Measurements from ENCODE around the gene SRSF5.

SRSF5 gene

GRCh38 chr14:69771136-69771535, 4.2 kb downstream of the SRSF5 start:
- DNase-seq: no peak

- DNase-seq: no peak
These were observed 5.4 kb downstream of the SRSF5 start for GRCh38 chr14:69772082-69773017.

- DNase-seq: no peak
These were observed 6.8 kb downstream of the SRSF5 start for GRCh38 chr14:69773571-69774276.

GRCh38 chr14:69775012-69775411, 8.1 kb downstream of the SRSF5 start:
- DNase-seq: no peak

- DNase-seq: no peak
These were observed 10.0 kb downstream of the SRSF5 start for GRCh38 chr14:69776875-69777453.

GRCh38 chr14:69779088-69779487, 12.1 kb downstream of the SRSF5 start:
- no peak for DNase-seq

- DNase-seq: no peak
These were observed 13.2 kb downstream of the SRSF5 start for GRCh38 chr14:69780092-69780491.

- no peak for DNase-seq
These were observed 14.0 kb downstream of the SRSF5 start for GRCh38 chr14:69780952-69781351.

GRCh38 chr14:69784942-69785341, 18.0 kb downstream of the SRSF5 start:
- DNase-seq: no peak

- no peak for DNase-seq
These were observed 19.7 kb downstream of the SRSF5 start for GRCh38 chr14:69786603-69787002.

GRCh38 chr14:69789118-69789640, 22.2 kb downstream of the SRSF5 start:
- DNase-seq: no peak

GRCh38 chr14:69792887-69793421, 26.0 kb downstream of the SRSF5 start:
- no peak for DNase-seq

- DNase-seq: no peak
These were observed 27.8 kb downstream of the SRSF5 start for GRCh38 chr14:69794791-69795190.

- no peak for DNase-seq
These were observed 28.7 kb downstream of the SRSF5 start for GRCh38 chr14:69795691-69796090.

- DNase-seq: no peak
These were observed 30.0 kb downstream of the SRSF5 start, which contains the start of gene SLC10A1 for GRCh38 chr14:69796797-69797500. SLC10A1 (minus strand) TSS chr14:69797241; CDS start chr14:69797155, 86 bp downstream.

GRCh38 chr14:69797573-69798338, 30.8 kb downstream of the SRSF5 start:
- DNase-seq: no peak

- no peak for DNase-seq
These were observed 31.4 kb downstream of the SRSF5 start for GRCh38 chr14:69798339-69798735.

GRCh38 chr14:69803753-69804152, 36.8 kb downstream of the SRSF5 start:
- DNase-seq: no peak

- DNase-seq: no peak
These were observed 38.0 kb downstream of the SRSF5 start for GRCh38 chr14:69804902-69805301.

GRCh38 chr14:69807192-69807591, 40.2 kb downstream of the SRSF5 start:
- no peak for DNase-seq
